HepG2 (cell line): Measurements from ENCODE around the gene ZNF367. TPM values are rescaled to one million over a fixed set of nuclear protein-coding genes. Genes with fewer than 3 reads are reported as not detected.

ENCODE experiments used
- ATAD3A ChIP-seq: sonication (generic); formaldehyde crosslinking; IDR thresholded peaks from 2 replicates; pipeline ENCODE4 v1.4.0; 2020; ENCODE audit warnings: missing genetic modification reagents
- ATF3 ChIP-seq: sonication (generic); formaldehyde crosslinking; IDR thresholded peaks from 2 replicates; pipeline ENCODE4 v1.4.0; 2020; ENCODE audit warnings: missing genetic modification reagents
- CAMTA2 ChIP-seq: sonication (generic); formaldehyde crosslinking; IDR thresholded peaks from 2 replicates; pipeline ENCODE4 v1.4.0; 2020; ENCODE audit warnings: mild to moderate bottlenecking, missing genetic modification reagents, borderline replicate concordance
- CC2D1A ChIP-seq: sonication (generic); formaldehyde crosslinking; IDR thresholded peaks from 2 replicates; pipeline ENCODE4 v1.8.1; 2023; ENCODE audit warnings: mild to moderate bottlenecking, missing genetic modification reagents
- ELK4 ChIP-seq: sonication (generic); formaldehyde crosslinking; IDR thresholded peaks from 2 replicates; pipeline ENCODE4 v1.9.0; 2021; ENCODE audit warnings: missing genetic modification reagents, borderline replicate concordance
- KLF12 ChIP-seq: sonication (generic); formaldehyde crosslinking; IDR thresholded peaks from 2 replicates; pipeline ENCODE4 v1.4.0; 2020; ENCODE audit warnings: missing genetic modification reagents, borderline replicate concordance
- MED1 ChIP-seq: sonication (generic); formaldehyde crosslinking; IDR thresholded peaks from 2 replicates; pipeline ENCODE4 v1.4.0; 2020; ENCODE audit warnings: missing genetic modification reagents
- MED13 ChIP-seq: sonication (generic); formaldehyde crosslinking; IDR thresholded peaks from 2 replicates; pipeline ENCODE4 v1.5.0; 2020; ENCODE audit warnings: missing genetic modification reagents
- MXD1 ChIP-seq: sonication (generic); formaldehyde crosslinking; IDR thresholded peaks from 2 replicates; pipeline ENCODE4 v1.4.0; 2020; ENCODE audit warnings: mild to moderate bottlenecking, missing genetic modification reagents
- SIX4 ChIP-seq: sonication (generic); formaldehyde crosslinking; IDR thresholded peaks from 2 replicates; pipeline ENCODE4 v1.4.0; 2020; ENCODE audit warnings: missing genetic modification reagents
- SPEN ChIP-seq: sonication (generic); formaldehyde crosslinking; IDR thresholded peaks from 2 replicates; pipeline ENCODE4 v1.5.1; 2020; ENCODE audit warnings: low read depth, mild to moderate bottlenecking, missing genetic modification reagents
- ZBTB14 ChIP-seq: sonication (generic); formaldehyde crosslinking; IDR thresholded peaks from 2 replicates; pipeline ENCODE4 v1.4.0; 2020; ENCODE audit warnings: missing genetic modification reagents
- ZFP90 ChIP-seq: sonication (generic); formaldehyde crosslinking; IDR thresholded peaks from 2 replicates; pipeline ENCODE4 v1.8.0; 2022; ENCODE audit warnings: missing genetic modification reagents, mild to moderate bottlenecking, inconsistent platforms, borderline replicate concordance
- ZNF318 ChIP-seq: sonication (generic); formaldehyde crosslinking; IDR thresholded peaks from 2 replicates; pipeline ENCODE4 v1.4.0; 2020; ENCODE audit warnings: mild to moderate bottlenecking, missing genetic modification reagents
- ZNF558 ChIP-seq: sonication (generic); formaldehyde crosslinking; IDR thresholded peaks from 2 replicates; pipeline ENCODE4 v1.9.0; 2022; ENCODE audit warnings: mild to moderate bottlenecking, missing genetic modification reagents, borderline replicate concordance
- ZNF619 ChIP-seq: sonication (generic); formaldehyde crosslinking; IDR thresholded peaks from 2 replicates; pipeline ENCODE4 v1.4.0; 2020; ENCODE audit warnings: mild to moderate bottlenecking, missing genetic modification reagents
- ZNF766 ChIP-seq: sonication (generic); formaldehyde crosslinking; IDR thresholded peaks from 2 replicates; pipeline ENCODE4 v1.5.0; 2020; ENCODE audit warnings: missing genetic modification reagents, borderline replicate concordance
- ZNF780A ChIP-seq: sonication (generic); formaldehyde crosslinking; IDR thresholded peaks from 2 replicates; pipeline ENCODE4 v1.8.0; 2022; ENCODE audit warnings: mild to moderate bottlenecking, missing genetic modification reagents, moderate library complexity
- polyA plus RNA-seq, 8 experiments: library from polyadenylated mRNA; depleted of rRNA in 3 of 8; stranded (reverse) in 7 of 8; unstranded in 1 of 8; fragments of >200 nt; fragmentation: Illumina TruSeq in 4 of 8; extraction: Trizol in 4 of 8; gene quantifications; 2 replicates each; pipeline versions ENCODE4 v1.2.1 to v1.2.3, GENCODE V29; 2011 to 2016; ENCODE audit warnings: low read depth in 4 of 8, missing spikeins in 1 of 8, mixed read lengths in 1 of 8; ENCODE audit not compliant: insufficient read depth in 1 of 8
- total RNA-seq, 5 experiments: library from RNA; depleted of rRNA; stranded (reverse); fragments of >200 nt; fragmentation: Illumina TruSeq; extraction: Trizol; gene quantifications; 2 replicates each; pipeline ENCODE4 v1.2.3, GENCODE V29; 2016; ENCODE audit warnings: low read depth in 1 of 5

The ZNF367 gene
- total and polyA plus RNA-seq, 2 of the 13 experiments (the other 11 are each of a cell fraction or from before 2014, with no cell fraction given) = 2.9 to 7.7 TPM

- peak; percentile 40; the same call in 1 of the 2 replicates for TF ChIP-seq ZNF766
- TF ChIP-seq ZNF558 (CRISPR knock-in tag) = no peak; the same call in 1 of the 2 replicates
- no peak for TF ChIP-seq ATF3
- no peak for TF ChIP-seq KLF12 (CRISPR knock-in tag)
- TF ChIP-seq ATAD3A (CRISPR knock-in tag) = no peak
- no peak for TF ChIP-seq ZNF318
- no peak for TF ChIP-seq MED13
- no peak for TF ChIP-seq MXD1 (CRISPR knock-in tag)
- no peak; the same call in 1 of the 2 replicates for TF ChIP-seq ZFP90 (CRISPR knock-in tag)
- TF ChIP-seq ZNF619 (CRISPR knock-in tag) = no peak
- TF ChIP-seq ZBTB14 (CRISPR knock-in tag) = no peak
- TF ChIP-seq SPEN (CRISPR knock-in tag) = peak; percentile 86
- peak; percentile 60; the same call in 1 of the 2 replicates for TF ChIP-seq SIX4 (CRISPR knock-in tag)
- no peak for TF ChIP-seq CAMTA2
- TF ChIP-seq CC2D1A = no peak
- peak; percentile 94 for TF ChIP-seq MED1 (CRISPR knock-in tag)
- no peak for TF ChIP-seq ELK4
- TF ChIP-seq ZNF780A (CRISPR knock-in tag) = peak; percentile 88
Measured at GRCh38 chr9:96391021-96391765, 27.0 kb downstream of the ZNF367 start (continued).
